IPS DF 6.9 (cell line): ENCODE data around the gene ARL8B.

Source experiments
- DNase-seq: peaks from one replicate; pipeline ENCODE4 v3.0.0-alpha.2; 2013; ENCODE audit warnings: low read depth, low spot score
- H3K27ac ChIP-seq: one replicate; pipeline ENCODE4 v1.5.1; 2013; ENCODE audit warnings: low read length, control low read depth
- H3K27me3 ChIP-seq: 2 replicates; pipeline ENCODE4 v1.6.1; 2013; ENCODE audit warnings: mild to moderate bottlenecking, low read length; ENCODE audit not compliant: control insufficient read depth, insufficient read depth
- H3K36me3 ChIP-seq: 2 replicates; pipeline ENCODE4 v1.6.1; 2013; ENCODE audit warnings: low read length; ENCODE audit not compliant: control insufficient read depth, insufficient read depth
- H3K4me1 ChIP-seq: 2 replicates; pipeline ENCODE4 v1.6.1; 2013; ENCODE audit warnings: low read length; ENCODE audit not compliant: control insufficient read depth, insufficient read depth
- H3K4me3 ChIP-seq: 2 replicates; pipeline ENCODE4 v1.5.1; 2013; ENCODE audit warnings: mild to moderate bottlenecking, low read length
- H3K9me3 ChIP-seq: 2 replicates; pipeline ENCODE4 v1.6.1; 2013; ENCODE audit warnings: low read length, inconsistent platforms; ENCODE audit not compliant: control insufficient read depth, insufficient read depth
- WGBS: extraction: QIAGEN DNeasy Blood & Tissue Kit; methylation state at CpG from one replicate; pipeline ENCODE4 v1.1.7; 2013; ENCODE audit warnings: mixed read lengths, missing lambda C conversion rate; ENCODE audit not compliant: insufficient read length, insufficient coverage; 5-methylcytosine and 5-hydroxymethylcytosine counted together

The ARL8B gene

DNA sequence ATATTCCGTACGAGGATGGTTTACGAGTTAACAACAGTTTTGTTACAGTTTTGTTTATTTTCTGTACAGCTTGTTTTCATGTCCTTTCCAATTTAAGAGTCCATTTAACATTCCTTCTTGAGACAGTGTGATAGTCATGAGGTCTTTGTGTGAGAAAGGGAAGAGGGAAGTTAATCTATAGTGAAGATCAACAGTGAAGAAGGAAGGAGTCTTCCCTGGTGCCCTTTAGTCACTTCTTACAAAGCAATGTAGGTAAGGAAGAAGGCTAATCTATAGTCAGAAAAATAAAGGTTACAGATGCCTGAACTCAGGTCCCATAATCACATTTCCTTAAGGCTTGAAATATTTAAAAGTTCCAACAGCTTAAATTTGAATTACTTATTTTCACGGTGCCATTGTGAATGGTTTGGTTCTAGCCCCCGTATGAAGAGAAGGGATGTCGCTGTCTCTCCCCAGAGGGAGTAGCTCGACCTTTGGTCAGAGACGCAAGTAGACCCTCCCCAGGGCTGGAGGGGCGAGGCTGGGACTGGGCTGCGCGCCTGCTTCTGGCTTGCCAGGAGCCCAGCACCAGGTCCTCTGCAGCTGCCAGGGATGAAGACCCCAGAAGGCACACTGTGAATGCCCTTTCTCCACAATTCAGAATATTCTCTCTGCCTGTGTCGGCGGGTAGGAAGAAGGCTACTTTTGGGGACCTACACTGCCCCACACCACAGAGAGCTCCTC is 100.4 kb downstream of the ARL8B start:
- Histone ChIP-seq H3K27me3 (no peaks in the 10 kb centered on the region), H3K4me1 (peaks cover 4% of the 10 kb centered on the region; the same call in 1 of the 2 replicates), H3K27ac (no peak overlapping the region), H3K4me3 (no peak overlapping the region), H3K9me3 (no peaks in the 10 kb centered on the region), H3K36me3 (no peaks in the 10 kb centered on the region)
- no peak for DNase-seq
- WGBS: no CpG with 5 or more reads among the region's 13 CpGs

- no peaks in the 10 kb centered on the region for H3K27me3 ChIP-seq
- no peak overlapping the region for H3K27ac ChIP-seq
- H3K36me3 ChIP-seq: no peaks in the 10 kb centered on the region
- WGBS: no CpG with 5 or more reads among the region's 6 CpGs
- DNase-seq: no peak
- H3K4me3 ChIP-seq: no peak overlapping the region
- H3K9me3 ChIP-seq: no peaks in the 10 kb centered on the region
- H3K4me1 ChIP-seq: 0 out of 2 replicates have a peak, but pooled peaks cover 2% of the 10 kb centered on the region
These were observed 104.7 kb downstream of the ARL8B start for GRCh38 chr3:5226783-5227182.

DNA sequence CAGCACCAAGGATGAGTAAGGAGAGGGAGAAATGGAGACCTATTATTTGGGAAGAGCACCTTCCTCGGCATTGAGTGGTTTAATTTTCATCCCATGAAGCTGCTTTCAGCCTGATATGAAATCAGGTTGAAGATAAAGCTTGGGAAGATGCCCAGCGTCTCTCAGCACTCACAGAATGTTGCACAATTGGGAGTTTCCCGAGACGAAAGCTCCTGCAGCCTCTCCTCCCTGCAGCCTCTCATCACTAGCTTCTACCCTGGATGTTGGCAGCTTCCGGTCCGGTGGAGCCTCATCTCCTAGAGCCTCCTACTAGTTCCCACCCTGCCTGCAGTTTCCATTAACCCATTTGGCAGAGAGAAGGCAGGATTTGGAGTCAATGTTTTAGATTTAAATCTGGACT is 105.7 kb downstream of the ARL8B start:
- WGBS: no CpG with 5 or more reads among the region's 6 CpGs
- Histone ChIP-seq H3K36me3 (no peaks in the 10 kb centered on the region), H3K9me3 (no peaks in the 10 kb centered on the region), H3K27me3 (no peaks in the 10 kb centered on the region), H3K4me3 (no peak overlapping the region), H3K4me1 (no peaks in the 10 kb centered on the region), H3K27ac (no peak overlapping the region)
- DNase-seq: no peak

- no peak overlapping the region for H3K27ac ChIP-seq
- H3K36me3 ChIP-seq: no peaks in the 10 kb centered on the region
- WGBS: no CpG with 5 or more reads among the region's 2 CpGs
- DNase-seq: no peak
- H3K27me3 ChIP-seq: no peaks in the 10 kb centered on the region
- no peaks in the 10 kb centered on the region for H3K4me1 ChIP-seq
- no peak overlapping the region for H3K4me3 ChIP-seq
- H3K9me3 ChIP-seq: no peaks in the 10 kb centered on the region
These were observed 107.3 kb downstream of the ARL8B start for GRCh38 chr3:5229414-5229813.
